HEK293T (cell line): ENCODE results near the gene BMP7.
"Not testable (repeated sequence)": the region's sequence is repeated elsewhere in the genome, so short reads cannot be mapped to it uniquely, and the experiment has no call there.

Experiments used
- CTCF ChIA-PET: fragments of 350-600 bp; formaldehyde crosslinking; extraction: SDS; loops from one replicate; lab custom pipeline; 2021; ENCODE audit warnings: antibody characterized with exemption, inconsistent platforms; lab: Yijun Ruan, JAX
- POLR2A ChIA-PET: fragments of 350-600 bp; formaldehyde crosslinking; extraction: SDS; loops from one replicate; lab custom pipeline; 2020; ENCODE audit warnings: antibody characterized with exemption, inconsistent platforms; lab: Yijun Ruan, JAX
- DNase-seq: peaks from one replicate; pipeline ENCODE4 v3.0.0; 2012; ENCODE audit warnings: mixed read lengths; ENCODE audit errors: extremely low spot score
- ARNT ChIP-seq: fragments of 450-650 bp; IDR thresholded peaks from 2 replicates; pipeline ENCODE4 v1.6.1; 2017; ENCODE audit warnings: mild to moderate bottlenecking
- BHLHE40 ChIP-seq: fragments of 450-650 bp; IDR thresholded peaks from 2 replicates; pipeline ENCODE4 v1.6.1; 2016; ENCODE audit warnings: mild to moderate bottlenecking, moderate library complexity, borderline replicate concordance
- CTBP1 ChIP-seq: fragments of 450-650 bp; IDR thresholded peaks from 2 replicates; pipeline ENCODE4 v1.6.1; 2016; ENCODE audit warnings: borderline replicate concordance
- ELF4 ChIP-seq: fragments of 450-650 bp; IDR thresholded peaks from 2 replicates; pipeline ENCODE4 v1.6.1; 2017; ENCODE audit warnings: antibody characterized with exemption
- FOXA1 ChIP-seq: fragments of 450-650 bp; IDR thresholded peaks from 2 replicates; pipeline ENCODE4 v1.6.1; 2016; ENCODE audit warnings: mild to moderate bottlenecking
- FOXK2 ChIP-seq: fragments of 450-650 bp; IDR thresholded peaks from 2 replicates; pipeline ENCODE4 v1.6.1; 2016; ENCODE audit warnings: mild to moderate bottlenecking
- FOXM1 ChIP-seq: fragments of 450-650 bp; IDR thresholded peaks from 2 replicates; pipeline ENCODE4 v1.6.1; 2017; ENCODE audit warnings: mild to moderate bottlenecking, borderline replicate concordance
- HDGF ChIP-seq: fragments of 450-650 bp; IDR thresholded peaks from 2 replicates; pipeline ENCODE4 v1.6.1; 2017; ENCODE audit warnings: antibody characterized with exemption, borderline replicate concordance
- L3MBTL2 ChIP-seq: fragments of 450-650 bp; conservative IDR thresholded peaks from 2 replicates; pipeline ENCODE4 v1.6.1; 2016; ENCODE audit warnings: mild to moderate bottlenecking
- LEF1 ChIP-seq: fragments of 450-650 bp; IDR thresholded peaks from 2 replicates; pipeline ENCODE4 v1.6.1; 2017; ENCODE audit warnings: mild to moderate bottlenecking, borderline replicate concordance
- NFRKB ChIP-seq: fragments of 450-650 bp; IDR thresholded peaks from 2 replicates; pipeline ENCODE4 v1.6.1; 2016; ENCODE audit warnings: mild to moderate bottlenecking, moderate library complexity
- SP1 ChIP-seq: fragments of 450-650 bp; IDR thresholded peaks from 2 replicates; pipeline ENCODE4 v1.6.1; 2017
- SUZ12 ChIP-seq: fragments of 450-650 bp; IDR thresholded peaks from 2 replicates; pipeline ENCODE4 v1.6.1; 2016; ENCODE audit warnings: mild to moderate bottlenecking
- TARDBP ChIP-seq: fragments of 450-650 bp; IDR thresholded peaks from 2 replicates; pipeline ENCODE4 v1.6.1; 2016
- ZNF384 ChIP-seq: fragments of 450-650 bp; IDR thresholded peaks from 2 replicates; pipeline ENCODE4 v1.6.1; 2016
- TF ChIP-seq, protein P1 (sequence below): fragments of 450-650 bp; IDR thresholded peaks from 2 replicates; pipeline ENCODE4 v1.6.1; 2016

BMP7 gene

DNA sequence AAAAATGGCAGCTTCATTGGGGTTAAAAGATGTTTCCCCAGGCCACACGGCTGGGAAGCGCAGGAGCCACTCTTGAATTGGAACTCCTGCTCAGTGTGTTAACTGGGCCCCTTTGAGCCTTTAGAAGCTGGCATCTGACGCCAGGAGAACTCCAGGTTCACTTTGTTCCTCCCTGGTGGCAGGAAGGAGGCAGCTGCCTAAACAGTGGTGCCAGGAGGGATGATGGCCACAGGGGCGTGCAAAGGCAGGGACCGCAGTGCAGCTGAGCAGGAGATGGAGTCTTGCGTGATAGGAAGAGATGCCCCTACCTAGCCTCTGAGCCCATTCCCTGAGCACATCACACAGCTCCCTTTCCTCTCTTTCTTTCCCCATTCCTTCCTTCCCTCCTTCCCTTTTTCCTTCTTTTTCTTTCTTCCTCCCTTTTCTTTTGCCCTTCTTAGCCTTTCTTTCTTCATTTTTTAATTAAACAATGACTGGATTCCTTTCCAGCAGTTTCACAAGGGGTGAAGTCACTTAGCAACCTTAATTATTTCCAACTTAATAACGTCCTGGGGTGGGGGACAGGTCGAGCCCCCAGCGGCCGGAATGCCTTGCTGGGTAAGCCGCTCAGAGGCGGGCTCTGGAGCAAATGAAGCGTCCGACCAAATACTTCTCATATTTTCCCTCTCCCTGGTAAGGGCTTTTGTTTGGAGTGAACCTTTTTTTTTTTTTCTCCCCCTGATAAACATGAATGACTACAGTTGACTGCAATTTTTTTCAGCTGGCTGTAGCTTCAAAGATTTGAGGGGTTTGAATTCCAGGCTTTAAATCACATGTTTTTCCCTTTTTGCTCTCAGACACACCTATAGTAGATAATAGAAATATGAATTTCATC lies 20.8 kb upstream of the BMP7 start:
- no peak for DNase-seq
- TF ChIP-seq FOXA1 (no peak), L3MBTL2 (no peak), BHLHE40 (no peak), SP1 (no peak), FOXM1 (no peak), LEF1 (no peak), TARDBP (no peak), FOXK2 (no peak), CTBP1 (no peak), SUZ12 (no peak), HDGF (no peak), ARNT (no peak), ELF4 (no peak), ZNF384 (no peak), NFRKB (no peak)
- TF ChIP-seq, protein P1, sequence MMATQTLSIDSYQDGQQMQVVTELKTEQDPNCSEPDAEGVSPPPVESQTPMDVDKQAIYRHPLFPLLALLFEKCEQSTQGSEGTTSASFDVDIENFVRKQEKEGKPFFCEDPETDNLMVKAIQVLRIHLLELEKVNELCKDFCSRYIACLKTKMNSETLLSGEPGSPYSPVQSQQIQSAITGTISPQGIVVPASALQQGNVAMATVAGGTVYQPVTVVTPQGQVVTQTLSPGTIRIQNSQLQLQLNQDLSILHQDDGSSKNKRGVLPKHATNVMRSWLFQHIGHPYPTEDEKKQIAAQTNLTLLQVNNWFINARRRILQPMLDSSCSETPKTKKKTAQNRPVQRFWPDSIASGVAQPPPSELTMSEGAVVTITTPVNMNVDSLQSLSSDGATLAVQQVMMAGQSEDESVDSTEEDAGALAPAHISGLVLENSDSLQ: no peak
- ChIA-PET CTCF (no interaction called here), POLR2A (no interaction called here)

DNA sequence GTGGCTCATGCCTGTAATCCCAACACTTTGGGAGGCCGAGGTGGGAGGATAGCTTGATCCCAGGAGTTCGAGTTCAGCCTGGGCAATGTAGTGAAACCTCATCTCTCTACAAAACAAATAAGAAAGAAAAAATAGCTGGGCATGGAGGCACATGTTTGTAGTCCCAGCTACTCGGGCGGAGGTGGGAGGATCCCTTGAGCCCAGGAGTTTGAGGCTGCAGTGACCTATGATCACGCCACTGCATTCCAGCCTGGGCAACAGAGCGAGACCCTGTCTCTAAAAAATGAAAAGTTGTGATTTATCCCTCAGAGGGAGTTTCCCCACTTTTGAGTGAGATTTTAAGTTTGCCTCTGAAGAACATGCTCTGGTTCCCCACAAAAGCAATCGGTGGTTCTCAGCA lies 17.4 kb upstream of the BMP7 start:
- no peak for TF ChIP-seq ZNF384
- ChIA-PET CTCF (no interaction called here), POLR2A (no interaction called here)
- no peak for DNase-seq

DNA sequence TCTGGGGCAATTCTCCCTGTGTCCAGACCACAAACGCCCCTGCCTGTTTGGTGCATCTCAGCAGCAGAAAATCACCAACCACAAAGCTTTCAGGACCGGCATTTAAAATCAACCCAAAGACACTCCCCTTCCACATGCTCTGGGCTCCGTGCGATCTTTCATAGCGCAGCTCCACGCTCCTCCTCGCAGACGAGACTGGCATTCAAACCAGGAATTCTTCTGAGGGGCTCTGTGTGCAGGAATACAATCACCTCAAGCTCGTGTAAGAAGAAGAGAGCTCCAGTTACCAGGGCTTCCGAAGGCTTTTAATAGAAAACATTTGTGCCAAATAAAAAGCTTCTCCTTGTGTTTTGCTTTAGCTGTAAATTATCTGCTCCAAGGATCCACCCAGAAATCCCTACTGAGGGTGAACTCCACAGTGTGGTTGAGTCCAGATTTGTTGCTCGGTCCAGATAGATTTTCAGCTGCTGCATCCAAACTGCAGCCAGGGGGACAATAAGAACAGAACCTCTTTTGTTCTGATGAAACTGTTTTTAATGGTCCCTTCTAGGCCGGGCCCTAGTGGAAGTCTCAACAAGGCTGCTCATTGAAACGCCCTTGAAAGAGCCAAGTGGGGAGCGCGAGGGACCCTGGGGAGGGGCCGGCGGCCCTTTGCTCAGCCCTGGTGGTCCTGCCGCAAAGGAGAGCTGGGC lies 16.4 kb upstream of the BMP7 start:
- TF ChIP-seq ZNF384 (no peak), TARDBP (no peak), ELF4 (no peak), NFRKB (no peak), CTBP1 (no peak), FOXK2 (no peak)
- POLR2A ChIA-PET: no interaction called here
- CTCF ChIA-PET: no interaction called here
- DNase-seq: no peak

DNA sequence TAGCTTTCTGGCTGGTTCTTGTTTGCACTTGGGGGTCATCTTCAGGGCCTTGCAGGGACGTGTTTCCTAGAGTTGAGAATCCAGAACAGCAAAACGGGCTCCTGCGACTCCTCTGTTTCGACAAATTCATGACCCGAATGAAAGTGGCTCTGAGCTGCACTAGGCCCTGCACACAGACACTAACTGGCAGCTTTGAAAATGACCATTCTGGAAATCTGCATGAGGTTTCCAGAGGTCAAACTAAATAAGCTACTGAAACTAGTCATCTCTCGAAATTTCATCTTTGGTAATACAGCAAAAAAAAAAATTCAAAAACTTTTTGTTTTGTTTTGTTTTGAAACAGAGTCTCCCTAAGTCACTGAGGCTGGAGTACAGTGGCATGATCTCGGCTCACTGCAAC lies 15.5 kb upstream of the BMP7 start:
- no peak for TF ChIP-seq SP1
- no peak for TF ChIP-seq FOXK2
- TF ChIP-seq BHLHE40: no peak
- no peak for TF ChIP-seq SUZ12
- TF ChIP-seq, protein P1: no peak
- no peak for TF ChIP-seq FOXM1
- TF ChIP-seq ZNF384: no peak
- TF ChIP-seq HDGF: no peak
- TF ChIP-seq ELF4: no peak
- no peak for TF ChIP-seq ARNT
- no peak for TF ChIP-seq TARDBP
- TF ChIP-seq LEF1: no peak
- no peak for TF ChIP-seq CTBP1
- TF ChIP-seq L3MBTL2: no peak
- TF ChIP-seq NFRKB: no peak
- TF ChIP-seq FOXA1: no peak
- no peak for DNase-seq
- CTCF ChIA-PET: no interaction called here
- POLR2A ChIA-PET: no interaction called here

DNA sequence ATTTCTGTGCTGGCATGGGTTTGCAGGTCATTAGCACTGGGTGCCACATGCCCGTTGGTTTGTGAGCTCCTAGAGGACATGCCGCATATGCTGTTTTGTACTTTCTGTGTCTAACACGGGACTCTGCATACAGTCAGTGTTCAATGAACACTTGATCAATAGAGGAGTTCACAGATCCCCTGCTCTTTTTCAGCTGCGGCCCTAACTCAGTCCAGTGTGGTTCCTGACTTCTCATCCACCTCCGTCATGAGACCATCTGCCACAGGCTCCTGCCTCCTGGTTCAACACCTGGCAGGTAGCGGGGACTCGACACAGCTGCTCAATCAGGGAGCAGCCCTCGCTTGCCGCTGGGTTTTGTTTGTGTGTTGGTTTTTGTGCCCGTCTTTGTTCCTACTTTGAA lies 13.8 kb upstream of the BMP7 start:
- no peak for DNase-seq
- TF ChIP-seq SP1 (no peak), FOXM1 (no peak), CTBP1 (no peak), ARNT (no peak), NFRKB (no peak), LEF1 (no peak), SUZ12 (no peak), TARDBP (no peak), ZNF384 (no peak)
- CTCF ChIA-PET: interaction anchor here (0.6 kb wide), 1 partner anchor 286 kb away, joined by 4 read pairs; no protein-coding TSS in a partner anchor
- POLR2A ChIA-PET: no interaction called here

DNA sequence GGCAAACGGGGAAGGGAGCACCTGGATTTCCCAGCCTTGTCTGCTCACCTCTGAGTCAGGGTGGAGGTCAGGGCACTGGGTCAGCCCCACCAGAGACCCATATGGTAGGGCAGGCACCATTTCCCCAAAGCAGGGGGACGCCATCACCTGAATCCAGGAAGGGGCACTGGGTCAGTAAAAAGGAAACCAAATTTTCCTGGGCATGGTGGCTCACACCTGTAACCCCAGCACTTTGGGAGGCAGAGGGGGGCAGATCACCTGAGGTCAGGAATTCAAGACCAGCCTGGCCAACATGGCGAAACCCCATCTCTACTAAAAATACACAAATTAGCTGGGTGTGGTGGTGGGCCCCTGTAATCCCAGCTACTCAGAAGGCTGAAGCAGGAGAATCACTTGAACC lies 13.1 kb upstream of the BMP7 start:
- DNase-seq, POLR2A ChIA-PET, CTCF ChIA-PET: not testable (repeated sequence)

DNA sequence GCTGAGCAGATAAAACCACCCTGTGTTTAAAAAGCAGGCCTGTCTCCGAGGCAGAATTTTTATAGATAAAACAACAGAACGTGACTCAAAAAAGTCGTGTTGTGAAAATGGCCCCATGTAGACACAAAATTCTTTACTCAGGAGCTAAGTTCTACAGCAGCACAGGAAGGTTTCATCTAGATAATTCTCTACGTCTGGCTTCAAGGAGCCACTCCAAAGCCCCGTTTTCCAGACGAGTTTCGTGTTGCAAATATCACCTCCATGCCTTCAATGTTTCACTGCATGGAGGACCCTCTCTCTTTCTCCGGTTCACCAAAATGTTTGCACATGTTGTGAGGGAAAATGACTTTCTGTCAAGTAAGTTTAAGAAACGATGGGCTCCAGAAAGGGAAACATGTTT lies 12.0 kb upstream of the BMP7 start:
- CTCF ChIA-PET: no interaction called here

More for the DNA sequence above, 12.0 kb upstream of the BMP7 start:
- TF ChIP-seq ZNF384: 0 out of 2 replicates have a peak, but pooled peaks have one; percentile 26
- TF ChIP-seq CTBP1: no peak
- POLR2A ChIA-PET: no interaction called here
- no peak for DNase-seq
